ENCODE data around the gene SC5D.

- TF ChIP-seq POLR2A (IDR thresholded peaks at IDR 0.05) (no peak), CTCF (IDR thresholded peaks at IDR 0.05) (no peak)
Observed at GRCh38 chr11:121255473-121256125, 37.0 kb upstream of the SC5D start.
